MM.1S (cell line): ENCODE results near the gene KLHL24.

ENCODE experiments used
- CTCF ChIP-seq: fragments of 300-600 bp; sonication (generic); IDR thresholded peaks from 2 replicates; pipeline ENCODE4 v1.5.1; 2016; ENCODE audit warnings: antibody characterized with exemption, low read length, mixed read lengths
- EZH2 ChIP-seq: fragments of 300-600 bp; sonication (generic); optimal IDR thresholded peaks from 2 replicates; pipeline ENCODE3; 2017; ENCODE audit warnings: low read depth, mild to moderate bottlenecking, antibody characterized with exemption, low read length, mixed read lengths

GRCh38 chr3:183664913-183665381 is 29.5 kb downstream of the KLHL24 start:
- TF ChIP-seq CTCF, result no peak
- TF ChIP-seq EZH2, result no peak
